Stimulated activated CD8-positive, alpha-beta memory T cell treated with anti-CD3 and anti-CD28 coated beads, Interleukin-7, amount 100 ng/mL, for 24 hours (primary cell): Measurements from ENCODE around the gene OR10G7.
"Not testable (repeated sequence)": the region's sequence is repeated elsewhere in the genome, so short reads cannot be mapped to it uniquely, and the experiment has no call there.

Experiments
- DNase-seq: peaks from one replicate; pipeline ENCODE4 v3.0.0-alpha.2; 2020; ENCODE audit warnings: low read depth

OR10G7 gene

DNA sequence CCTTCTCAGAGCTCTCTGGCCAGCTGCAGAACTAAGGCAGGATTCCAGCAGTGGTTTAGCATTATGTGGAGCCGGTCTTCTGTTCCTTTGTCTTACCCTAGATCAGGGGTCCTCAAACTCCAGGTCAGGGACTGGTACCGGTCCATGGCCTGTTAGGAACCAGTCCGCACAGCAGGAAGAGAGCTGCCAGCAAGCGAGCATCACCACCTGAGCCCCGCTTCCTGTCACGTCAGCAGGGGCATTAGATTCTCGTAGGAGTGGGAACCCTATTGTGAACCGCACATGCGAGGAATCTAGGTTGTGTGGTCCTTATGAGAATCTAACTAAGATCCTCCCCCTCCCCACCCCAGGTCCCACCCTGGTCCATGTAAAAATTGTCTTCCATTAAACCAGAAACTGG is 1.6 kb downstream of the OR10G7 start:
- DNase-seq, result no peak

DNA sequence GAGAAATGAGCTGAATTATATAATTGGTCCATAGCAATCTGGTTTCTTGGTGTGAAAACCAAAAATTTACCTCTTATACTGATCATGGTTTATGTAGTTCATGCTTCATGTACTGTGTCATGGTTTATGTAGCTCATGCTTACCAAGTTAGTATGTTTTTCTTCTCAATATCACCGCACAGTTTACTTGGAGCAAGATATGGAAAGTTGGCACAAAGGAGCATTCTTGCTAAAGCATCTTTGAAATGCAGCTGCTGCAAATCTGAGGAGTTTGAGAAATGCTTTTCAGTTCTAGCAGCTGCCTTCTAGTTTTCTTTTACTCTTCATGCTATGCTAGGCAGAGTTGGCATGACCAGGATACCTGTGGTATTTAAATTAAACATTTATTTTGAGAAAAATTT is 4.5 kb downstream of the OR10G7 start:
- no peak for DNase-seq

DNA sequence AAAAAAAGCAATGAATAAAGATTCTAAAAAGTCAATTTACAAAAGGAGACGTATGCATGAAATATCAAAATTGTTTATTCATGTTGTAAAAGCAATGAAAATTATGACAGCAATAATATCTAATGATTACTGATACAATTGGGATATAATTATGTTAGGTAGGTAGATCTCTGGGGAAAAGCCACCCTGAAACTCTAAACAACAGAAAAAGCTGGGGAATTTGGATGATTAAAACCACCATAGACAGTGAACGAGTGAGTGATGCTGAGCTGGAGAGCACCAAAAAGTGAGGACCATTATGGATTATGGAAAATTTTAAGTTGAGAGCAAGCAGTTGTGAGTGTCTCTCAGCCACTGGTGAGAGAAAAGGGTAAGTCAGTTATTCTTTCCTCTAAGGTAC is 14.6 kb downstream of the OR10G7 start, which contains the start of gene OR10G8:
OR10G8 (plus strand) TSS at position 301 of the 400 bp plus-strand sequence. CDS start 2,825 bp downstream, outside the sequence.
- no peak for DNase-seq

DNA sequence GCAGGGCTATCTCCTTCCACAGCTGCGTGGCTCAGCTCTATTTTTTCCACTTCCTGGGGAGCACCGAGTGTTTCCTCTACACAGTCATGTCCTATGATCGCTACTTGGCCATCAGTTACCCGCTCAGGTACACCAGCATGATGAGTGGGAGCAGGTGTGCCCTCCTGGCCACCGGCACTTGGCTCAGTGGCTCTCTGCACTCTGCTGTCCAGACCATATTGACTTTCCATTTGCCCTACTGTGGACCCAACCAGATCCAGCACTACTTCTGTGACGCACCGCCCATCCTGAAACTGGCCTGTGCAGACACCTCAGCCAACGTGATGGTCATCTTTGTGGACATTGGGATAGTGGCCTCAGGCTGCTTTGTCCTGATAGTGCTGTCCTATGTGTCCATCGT is 25.3 kb downstream of the OR10G7 start:
- DNase-seq, result not testable (repeated sequence)

DNA sequence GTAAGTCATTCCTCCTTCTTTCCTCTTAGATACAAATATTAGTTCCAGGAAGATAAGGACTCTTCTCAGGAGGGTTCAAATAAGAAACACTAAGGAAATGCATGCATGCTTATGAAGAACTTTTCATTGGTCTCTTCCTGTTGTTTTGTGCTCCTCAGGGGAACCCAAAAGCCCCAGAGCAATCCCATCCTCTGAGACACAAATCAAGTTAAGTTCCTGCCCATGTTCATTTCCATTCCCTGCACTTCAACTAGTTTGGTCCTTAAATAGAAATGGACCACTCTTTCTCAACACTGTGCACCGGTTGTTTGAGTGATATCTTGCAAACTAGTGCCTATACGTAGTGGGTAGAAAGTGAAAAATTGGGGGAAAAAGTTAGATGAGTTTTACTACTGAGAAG is 28.4 kb downstream of the OR10G7 start, which contains the start of gene OR10G4:
OR10G4 (plus strand) TSS at position 301 of the 400 bp plus-strand sequence. CDS start 2,578 bp downstream, outside the sequence.
- DNase-seq, result no peak

DNA sequence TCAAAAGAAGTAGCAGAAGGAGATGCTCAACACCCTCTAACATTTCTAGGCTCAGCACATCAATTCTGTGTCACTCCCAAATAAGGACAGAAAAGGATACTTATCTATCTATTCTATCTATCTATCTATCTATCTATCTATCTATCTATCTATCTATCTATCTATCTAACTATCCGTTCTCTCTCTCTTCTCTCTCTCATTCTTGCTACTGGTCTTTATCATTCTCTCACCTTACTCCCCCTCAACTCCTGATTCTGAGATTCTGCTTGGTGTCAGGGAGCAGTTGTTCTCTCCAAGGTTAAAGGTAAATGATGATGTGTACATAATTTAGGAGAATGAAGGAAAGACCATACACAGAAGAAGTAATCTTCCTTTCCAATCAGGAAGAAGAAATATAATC is 46.0 kb downstream of the OR10G7 start, which contains the start of gene OR10G6:
OR10G6 (minus strand) TSS at position 43 of the 400 bp plus-strand sequence; CDS start at position 43, 0 bp downstream.
- DNase-seq, result no peak
